GM19467 (cell line): ENCODE data around the gene GPS1.

Experiments used
- ATAC-seq: cut with Tn5 transposase; IDR thresholded peaks from one replicate; pipeline ENCODE4 v1.9.1; 2021; ENCODE audit warnings: mild to moderate bottlenecking, moderate library complexity; ENCODE audit not compliant: unreplicated experiment

Gene GPS1

DNA sequence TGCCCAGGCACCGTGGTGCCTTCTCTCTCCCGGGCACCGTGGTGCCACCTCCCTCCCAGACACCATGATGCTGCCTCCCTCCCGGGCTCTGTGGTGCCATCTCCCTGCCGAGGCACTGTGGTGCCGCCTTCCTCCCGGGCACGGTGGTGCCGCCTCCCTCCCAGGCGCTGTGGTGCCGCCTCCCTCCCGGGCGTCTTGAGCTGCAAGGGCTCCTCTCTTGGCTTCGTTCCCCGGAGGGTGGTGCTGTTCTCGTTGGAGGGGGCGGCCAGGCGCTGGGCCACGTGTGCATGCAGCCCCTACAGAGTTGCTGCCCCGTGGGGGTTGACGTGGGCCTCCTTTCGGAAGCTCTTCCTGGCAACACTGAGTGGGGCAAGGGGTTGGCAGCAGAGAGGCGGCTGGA is 37.3 kb upstream of the GPS1 start:
- ATAC-seq: no peak

DNA sequence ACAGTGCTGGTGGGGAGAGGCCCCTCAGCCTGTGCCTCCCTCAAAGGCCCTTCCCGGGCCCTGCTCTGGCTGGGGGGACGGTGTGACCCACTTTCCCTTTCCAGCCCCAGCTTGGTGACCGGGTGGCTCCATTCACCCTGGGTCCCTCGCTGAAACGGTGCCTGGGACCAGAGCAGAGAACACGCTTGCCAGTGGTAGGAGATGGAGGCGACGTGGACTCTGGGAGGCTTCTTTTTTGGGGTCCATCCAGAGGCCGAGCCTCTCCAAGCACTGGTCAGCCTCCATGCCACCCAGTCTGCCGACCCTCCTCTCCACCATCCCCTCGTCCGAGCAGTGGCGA is 36.8 kb upstream of the GPS1 start:
- ATAC-seq: no peak

DNA sequence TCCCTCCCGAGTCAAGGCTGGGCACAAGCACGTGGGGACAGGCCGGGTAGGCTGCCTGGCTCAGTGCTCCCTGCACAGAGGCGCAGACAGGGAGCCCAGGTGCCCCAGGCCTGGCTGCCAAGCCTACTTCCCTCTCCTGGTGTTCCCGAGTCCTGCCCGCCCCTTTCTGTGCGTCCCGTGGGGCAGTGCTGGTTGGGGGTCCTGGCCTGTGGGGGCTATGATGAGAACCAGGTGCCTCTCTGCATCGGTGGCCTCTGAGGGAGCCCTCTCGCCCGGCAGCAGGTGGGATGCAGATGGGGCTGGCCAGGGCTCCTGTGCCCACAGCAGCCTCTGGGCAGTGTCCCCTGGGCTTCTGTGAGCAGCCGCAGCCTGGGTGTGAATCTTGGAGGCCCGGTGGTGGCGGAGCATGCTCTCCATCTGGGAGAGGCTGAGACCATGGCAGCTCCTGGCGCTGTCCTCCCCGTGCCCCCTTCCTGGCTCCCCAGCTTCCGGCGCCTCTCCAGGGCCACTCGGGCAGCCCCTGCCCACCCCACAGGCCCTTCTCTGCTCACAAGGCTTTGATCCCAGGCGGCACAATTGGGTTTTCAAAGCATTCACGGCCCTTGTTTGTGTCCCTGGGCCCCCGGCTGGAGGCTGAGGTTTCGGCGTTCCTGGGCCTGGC is 36.3 kb upstream of the GPS1 start:
- ATAC-seq: no peak

DNA sequence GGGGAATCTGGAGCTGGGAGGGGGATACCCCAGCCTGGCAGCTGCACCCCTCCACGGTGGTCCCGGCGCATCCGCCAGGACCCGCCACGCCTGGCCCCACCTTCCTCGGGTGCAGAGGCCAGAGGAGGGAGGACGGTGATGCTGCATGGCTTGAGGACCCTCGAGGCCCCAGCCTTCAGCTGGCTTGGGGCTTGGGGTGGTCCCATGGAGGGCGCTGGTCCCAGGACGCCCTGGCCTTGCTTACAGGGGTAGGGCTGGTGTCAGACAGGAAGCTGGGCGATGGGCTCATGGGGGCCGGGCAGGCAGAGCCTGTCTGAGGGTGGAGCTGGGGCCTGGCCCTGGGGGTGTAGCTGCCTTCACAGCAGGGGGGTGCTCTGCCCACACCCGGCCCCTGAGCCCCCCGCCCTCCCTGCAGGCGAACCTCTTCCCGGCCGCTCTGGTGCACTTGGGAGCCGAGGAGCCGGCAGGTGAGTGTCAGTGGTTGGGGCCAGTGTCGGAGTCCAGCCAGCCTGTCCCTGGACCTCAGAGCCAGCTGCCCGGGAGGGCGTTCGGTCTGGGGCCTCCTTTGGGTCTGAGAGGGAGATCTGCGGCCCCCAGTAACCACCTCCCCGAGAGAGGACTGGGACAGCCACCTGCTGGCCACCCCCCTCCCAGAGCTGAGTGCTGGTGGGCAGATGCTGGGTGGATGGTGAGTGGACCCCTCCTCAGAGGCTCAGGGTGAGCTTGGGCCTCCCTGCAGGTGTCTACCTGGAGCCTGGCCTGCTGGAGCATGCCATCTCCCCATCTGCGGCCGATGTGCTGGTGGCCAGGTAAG is 35.4 kb upstream of the GPS1 start:
- no peak for ATAC-seq

DNA sequence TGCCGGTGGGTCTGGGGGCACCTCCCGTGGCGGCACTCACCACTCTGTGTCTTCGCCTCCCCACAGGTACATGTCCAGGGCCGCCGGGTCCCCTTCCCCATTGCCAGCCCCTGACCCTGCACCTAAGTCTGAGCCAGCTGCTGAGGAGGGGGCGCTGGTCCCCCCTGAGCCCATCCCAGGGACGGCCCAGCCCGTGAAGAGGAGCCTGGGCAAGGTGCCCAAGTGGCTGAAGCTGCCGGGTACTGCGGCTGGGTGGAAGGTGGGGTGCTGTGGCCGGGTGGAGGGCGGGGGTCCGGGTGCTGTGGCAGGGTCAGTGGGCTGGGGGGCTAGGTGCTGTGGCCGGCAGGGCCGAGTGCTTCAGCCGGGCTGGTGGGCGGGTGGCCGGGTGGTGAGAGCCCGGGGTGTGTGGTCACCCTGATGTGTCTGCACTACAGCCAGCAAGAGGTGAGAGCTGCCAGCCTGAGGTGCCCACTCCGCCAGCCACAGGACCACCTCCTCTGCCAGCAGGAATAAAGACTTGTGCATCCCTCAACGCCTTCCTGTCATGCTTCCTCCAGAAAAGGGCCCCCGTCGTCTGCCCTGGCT is 34.7 kb upstream of the GPS1 start:
- no peak for ATAC-seq

DNA sequence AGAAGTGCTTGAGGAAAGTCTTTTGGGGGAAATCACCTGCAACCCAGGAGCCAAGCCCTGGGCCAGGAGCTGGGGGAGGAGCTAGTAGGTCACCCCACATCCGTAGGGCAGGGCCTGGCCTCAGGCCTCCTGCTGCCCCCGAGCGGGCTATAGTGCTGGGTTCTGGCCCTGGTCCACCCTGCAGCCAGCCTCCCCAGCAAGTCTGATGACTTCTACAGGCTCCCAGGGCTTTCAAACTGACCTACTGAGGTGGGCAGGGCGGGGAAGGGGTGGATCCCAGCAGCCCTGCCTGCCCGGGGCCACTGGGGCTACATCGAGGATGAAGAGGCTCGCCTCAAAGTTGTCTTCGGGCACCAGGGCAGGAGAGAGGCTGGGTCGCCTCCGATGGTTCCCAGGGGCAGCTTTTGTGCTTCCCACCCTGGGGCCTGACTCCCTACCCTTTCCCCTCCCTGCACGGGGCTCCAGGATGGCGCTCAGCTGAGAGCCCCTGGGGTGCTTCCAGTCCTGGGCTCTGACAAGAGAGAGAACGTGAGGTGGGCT is 34.0 kb upstream of the GPS1 start:
- ATAC-seq: no peak

DNA sequence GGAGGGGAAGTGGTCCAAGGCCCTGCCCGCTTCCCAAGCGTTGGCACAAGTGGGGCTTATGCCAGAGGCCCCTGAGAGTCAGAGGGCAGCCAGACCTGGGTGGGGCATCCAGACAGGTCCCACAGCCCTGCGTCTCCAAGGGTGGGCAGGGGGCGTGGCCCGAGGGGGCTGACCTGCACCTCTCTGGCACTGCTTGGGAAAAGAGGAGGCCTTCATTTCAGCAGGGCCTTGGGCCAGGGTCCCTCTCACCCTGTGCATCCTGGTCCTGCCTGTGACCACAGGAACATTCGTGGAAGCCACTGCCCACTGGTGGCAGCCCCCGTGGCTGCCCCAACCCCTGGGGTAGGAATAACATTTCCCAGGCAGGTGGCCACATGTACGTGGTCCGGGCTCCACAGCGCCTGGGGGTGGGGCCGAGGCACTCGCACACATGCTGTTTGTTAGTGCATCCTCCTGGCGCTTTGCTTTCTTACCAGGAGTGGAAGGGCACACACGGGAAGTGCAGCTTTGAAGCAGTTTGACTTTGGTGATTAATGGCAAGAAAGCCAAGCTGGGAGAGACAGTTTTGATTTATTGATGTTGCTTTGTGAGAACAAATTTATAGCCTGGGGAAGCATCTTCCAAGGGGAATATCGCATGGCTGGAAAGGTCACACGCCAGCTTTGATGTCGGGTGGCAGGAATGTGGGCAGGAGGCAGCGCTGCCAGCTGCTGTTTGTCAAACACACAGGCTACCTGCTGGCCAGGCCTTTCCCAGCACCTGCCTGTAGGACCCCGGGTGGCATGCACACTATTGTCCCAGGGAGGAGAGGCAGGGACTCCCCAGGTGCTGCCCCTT is 33.3 kb upstream of the GPS1 start:
- no peak for ATAC-seq

DNA sequence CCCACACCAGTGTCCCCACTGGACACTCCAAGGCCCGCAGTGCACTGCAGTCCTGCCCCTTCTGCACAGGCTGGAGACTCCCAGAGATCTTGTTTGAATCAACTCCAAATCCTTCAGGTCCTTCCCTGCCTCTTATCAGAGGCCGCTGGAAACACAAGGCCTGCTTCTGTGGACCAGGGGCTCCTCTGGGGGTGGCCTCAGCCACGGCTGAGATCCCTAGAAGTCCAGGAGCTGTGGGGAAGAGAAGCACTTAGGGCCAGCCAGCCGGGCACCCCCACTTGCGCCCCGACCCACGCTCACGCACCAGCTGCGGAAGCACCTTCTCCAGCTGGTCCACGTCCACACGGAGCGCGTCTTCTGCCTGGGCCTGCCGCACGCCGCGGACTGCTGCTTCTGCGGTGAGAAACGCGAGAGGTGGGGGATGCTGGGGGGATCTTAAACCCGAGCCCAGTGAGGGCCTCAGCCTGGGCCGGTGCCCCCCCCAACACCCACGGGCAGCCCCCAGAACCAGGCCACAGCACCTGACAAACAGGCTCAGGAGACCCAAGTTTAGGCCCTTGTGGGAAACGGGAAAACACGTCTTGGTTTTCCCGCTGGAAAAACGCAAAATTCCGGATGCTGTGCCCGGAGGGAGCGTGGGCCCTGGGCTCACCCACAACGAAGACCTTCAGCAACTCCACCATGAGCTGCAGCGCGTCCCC is 32.6 kb upstream of the GPS1 start:
- ATAC-seq: no peak

DNA sequence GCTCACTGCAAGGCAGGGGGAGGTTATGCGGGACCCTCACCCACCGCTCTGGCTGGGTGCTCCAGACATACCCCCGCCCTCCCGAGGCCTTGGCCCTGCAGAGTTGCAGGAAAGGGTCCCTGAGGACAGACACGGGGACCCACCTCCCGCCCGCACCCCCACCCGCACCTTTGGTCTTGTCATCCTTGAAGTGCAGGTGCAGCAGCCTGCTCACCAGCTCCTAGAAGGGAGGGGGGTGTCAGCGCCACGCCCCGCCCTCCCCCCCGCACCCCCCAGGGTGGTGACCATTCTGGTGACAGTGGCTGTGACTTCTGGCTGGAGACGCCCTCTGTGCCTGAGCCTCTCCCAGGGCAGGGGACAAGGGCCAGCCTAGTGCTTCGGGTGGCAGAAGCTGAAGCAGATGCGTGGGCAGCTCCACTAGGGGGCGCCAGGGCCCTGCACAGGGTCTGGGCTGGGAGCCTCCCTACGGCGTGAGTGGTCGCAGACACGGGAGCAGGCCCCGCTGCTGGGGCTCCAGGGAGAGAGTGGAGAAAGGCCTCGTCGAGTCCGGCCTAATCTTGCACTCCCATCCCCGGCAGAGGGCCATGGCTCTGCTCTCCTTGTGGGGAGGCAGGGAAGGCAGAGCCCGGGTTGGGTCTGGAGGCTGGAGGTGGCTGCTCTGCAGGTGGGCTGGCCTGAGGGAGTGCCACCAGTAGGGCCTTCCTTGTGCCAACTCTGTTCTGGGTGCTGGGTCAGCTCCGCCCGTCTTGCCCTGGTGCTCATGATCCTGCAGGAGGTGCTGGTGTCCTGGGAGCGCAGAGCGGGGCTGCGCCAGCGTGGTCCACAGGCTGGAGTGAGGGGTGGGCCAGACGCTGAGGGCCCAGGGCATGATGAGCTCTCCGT is 31.8 kb upstream of the GPS1 start:
- ATAC-seq: no peak

DNA sequence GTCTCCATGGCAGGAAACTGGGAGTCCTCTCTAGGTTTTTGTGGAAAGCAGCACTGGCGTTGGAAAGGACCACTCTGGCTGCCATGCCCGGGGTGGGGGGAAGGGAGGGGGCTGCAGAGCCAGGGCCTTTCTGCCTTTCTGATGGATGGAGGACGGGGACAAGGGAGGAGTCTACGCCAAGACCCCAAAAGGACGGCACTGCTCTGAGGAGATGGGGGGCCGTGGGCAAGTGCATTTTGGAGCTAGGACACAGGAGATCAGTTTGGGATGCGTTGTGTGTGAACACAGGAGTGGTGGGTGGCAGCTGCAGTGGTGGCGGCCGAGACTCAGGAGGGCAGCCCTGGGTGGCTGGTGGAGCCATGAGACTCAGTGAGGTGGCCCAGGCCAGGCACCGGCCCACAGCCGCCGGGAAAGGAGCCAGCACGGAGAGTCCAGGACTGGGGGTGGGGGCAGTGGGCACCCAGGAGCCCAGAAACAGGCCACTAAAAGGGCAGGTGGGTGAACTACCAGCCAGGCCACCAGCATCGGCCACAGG is 31.1 kb upstream of the GPS1 start:
- no peak for ATAC-seq

DNA sequence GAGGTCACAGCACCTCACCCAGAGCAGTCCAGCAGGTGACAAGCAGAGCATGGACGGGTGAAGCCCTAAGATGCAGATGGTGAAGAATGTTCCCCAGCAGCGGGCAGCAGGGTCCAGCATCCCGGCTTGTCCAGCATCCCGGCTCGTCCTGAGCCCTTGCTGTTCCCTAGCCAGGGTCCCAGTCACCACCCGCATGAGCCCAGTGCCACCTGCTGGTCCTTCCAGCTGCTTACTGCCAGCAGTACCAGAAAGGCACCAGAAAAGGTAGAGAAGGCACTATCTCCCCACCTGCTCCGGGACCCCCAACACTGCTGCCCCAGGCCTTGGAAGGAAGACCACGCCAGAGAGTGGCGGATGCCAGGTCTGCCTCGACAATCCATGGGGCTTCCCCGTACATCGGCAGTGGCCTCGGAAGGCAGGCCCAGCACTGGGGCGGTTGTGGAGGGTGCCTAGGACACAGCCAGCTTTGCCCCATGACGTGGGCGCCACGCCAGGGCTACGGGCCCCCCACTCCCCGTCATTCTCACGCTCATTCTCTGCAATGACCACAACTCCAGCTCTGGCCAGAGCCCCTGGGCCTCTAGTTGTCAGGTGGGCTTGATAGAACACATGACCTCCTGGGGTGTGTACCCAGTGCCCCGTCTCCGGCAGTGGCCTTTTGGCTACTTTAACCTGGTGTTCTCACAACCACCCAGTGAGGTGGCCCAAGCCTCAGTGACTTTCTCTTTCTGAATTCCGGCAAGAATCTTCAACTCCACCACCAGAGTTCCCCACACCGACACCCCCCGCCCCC is 30.4 kb upstream of the GPS1 start:
- ATAC-seq: no peak

DNA sequence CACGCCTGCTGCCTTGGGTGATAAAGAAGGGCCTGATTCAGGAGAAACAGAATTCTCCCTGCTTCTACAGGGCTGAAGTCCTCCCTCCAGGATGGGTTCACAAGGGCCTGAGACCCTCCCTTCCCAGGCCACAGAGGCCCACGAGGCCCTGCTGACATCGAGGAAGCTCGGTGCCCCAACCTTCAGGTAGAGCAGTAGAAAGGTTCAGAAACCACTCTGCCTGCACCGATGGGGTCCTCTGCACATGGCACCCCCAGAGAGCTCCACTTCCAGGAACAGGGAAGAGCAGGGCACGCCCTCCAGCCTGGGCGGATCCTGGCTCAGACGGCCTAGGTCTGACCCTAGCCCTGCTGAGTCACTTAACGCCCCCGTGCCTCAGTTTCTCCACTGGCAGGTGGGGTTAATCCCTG is 29.8 kb upstream of the GPS1 start:
- ATAC-seq: no peak

DNA sequence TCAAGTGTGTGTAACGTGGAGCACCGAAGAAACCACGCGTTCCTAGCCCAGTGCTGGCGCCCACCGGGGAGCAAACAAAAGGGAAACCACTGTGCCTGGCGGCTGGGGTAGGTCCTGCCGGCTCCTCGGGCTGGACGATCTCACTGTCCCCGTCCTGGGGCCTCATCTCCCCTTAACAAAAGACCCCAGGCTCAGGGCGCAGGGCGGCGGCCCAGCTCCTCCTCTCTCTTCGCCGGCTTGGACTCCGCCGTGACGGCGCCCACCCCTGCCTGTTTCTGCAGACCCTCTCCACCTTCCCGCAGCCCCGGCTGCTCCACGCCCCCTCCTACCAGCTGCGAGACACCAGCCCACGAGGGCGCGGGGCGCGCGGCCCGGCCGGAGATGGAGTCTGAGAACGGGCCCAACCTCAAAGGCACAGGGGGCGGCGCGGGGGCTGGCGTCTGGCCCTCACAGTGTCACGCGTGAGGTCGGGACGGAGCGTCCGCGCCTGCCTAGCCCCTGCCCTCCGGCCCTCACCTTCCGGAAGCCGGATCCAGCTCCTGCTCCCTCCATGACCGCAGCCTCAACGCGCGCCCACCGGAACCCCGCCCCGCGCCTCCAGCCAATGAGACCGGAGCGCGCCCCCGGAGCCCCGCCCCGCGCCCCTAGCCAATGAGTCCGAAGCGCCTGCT is 29.3 kb upstream of the GPS1 start, which contains the start of gene CENPX:
CENPX (minus strand) TSS at position 569 of the 671 bp plus-strand sequence; CDS start at position 552, 17 bp downstream.
- no peak for ATAC-seq

DNA sequence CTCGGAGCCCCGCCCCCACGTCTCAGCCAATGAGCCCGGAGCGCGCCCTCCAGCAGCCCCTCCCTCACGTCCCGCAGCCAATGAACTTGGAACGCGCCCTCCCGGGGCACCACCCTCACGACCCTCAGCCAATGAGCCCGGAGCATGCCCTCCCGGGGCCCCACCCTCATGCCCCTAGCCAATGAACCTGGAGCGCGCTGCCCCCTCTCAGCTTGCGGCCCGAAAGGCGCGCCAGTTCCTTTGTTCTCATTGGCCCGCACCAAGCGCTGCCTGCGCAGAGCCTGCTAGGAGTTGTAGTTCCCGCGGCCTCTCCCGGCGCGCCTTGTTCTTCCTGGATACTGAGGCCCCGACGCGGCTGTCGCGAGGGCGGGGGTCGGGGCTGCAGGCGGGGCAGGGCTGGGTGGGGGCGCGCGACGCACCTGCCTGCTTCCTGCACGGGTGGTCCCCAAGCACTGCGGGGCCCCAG is 28.7 kb upstream of the GPS1 start, which contains the start of gene LRRC45:
LRRC45 (plus strand) TSS at position 325 of the 466 bp plus-strand sequence. CDS start 339 bp downstream, outside the sequence.
- ATAC-seq: peak; percentile 81

DNA sequence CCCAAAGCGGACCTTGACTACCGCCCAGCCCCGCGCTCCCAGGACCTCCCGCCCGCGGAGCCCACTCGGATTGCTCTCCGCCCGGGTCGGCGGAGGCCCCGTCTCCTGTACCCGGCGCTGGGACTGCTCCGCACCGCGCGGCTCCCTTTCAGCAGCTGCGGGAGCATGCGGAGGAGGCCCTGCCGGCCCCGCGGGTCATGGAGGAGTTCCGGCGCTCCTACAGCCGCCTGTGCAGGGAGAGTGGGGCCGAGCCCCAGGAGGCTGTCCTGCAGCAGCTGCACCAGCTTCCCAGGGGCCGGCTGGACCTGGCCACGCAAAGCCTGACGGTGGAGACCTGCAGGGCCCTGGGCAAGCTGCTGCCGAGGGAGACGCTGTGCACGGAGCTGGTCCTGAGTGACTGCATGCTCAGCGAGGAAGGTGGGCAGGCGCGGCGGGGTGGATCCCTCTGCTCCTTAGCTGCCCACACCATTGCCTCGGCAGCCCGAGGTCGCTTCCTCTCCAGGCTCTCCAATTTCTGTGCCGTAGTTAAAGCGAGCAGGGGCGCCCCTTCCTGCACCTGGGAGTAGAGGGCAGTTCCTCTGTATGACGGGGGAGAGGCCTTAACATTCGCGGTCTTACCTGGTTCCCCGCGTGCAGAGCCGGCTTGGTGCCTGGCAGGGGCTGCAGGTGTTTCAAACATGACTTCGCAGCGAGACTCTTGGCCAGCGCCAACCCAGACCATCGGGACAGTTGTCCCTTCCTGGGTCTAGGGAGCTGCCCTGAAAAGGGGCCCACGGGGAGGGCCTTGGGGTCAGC is 28.1 kb upstream of the GPS1 start:
- no peak for ATAC-seq

DNA sequence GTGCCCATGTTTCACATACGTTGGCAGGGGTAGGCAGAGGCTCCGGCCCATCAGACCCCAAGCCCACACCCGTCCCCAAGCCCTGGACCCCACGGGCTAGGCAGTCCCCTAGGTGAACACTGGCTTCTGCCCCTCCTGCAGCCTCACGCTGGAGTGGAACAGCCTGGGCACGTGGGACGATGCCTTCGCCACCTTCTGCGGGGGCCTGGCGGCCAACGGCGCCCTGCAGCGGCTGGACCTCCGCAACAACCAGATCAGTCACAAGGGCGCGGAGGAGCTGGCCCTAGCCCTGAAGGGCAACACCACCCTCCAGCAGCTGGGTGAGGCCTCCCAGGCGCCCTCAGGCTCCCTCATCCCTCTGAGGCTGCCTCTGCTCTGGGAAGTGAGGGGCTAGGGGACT is 26.8 kb upstream of the GPS1 start:
- ATAC-seq: no peak
